ENCODE data around the gene ZMYND10. TPM values are rescaled to one million over a fixed set of nuclear protein-coding genes. Genes with fewer than 3 reads are reported as not detected.

The ZMYND10 gene
- total RNA-seq: 1 to 10 TPM; 2.2 to 3.0 TPM

DNA sequence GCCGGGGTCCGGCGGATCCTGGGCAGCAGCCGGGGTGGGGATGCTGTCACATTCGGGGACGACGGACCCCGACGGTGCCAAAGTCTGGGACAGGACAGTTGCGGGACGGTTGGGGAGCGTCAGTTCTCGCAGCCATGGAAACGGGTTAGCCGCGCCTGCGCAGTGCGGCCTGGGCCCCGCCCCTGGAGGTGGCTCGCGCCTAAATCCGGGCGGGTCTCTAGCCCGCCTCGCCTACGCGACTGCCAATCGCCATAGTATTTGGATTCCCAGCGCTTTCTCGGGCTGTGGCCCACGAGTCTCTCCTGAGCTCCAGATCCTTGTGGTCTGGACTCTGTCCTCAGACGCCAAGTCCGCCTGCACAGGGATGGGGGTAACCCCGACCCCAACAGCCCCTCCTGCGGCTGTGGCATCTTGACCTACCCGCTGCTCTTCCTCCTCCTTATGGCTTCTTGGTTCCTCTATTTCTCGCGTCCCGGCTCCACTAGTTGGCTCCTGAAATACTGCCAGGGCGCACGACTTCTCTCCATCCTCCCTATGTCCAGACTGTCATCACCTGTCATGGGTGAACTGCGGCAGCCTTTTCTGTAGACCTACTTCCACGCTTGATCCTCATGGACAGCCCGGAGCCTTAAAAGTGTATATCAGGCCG, at the start of gene ZMYND10:
Gene ZMYND10 (minus strand): TSS at position 147 of the 649 bp plus-strand sequence. CDS start 153 bp downstream, outside the sequence.

DNA sequence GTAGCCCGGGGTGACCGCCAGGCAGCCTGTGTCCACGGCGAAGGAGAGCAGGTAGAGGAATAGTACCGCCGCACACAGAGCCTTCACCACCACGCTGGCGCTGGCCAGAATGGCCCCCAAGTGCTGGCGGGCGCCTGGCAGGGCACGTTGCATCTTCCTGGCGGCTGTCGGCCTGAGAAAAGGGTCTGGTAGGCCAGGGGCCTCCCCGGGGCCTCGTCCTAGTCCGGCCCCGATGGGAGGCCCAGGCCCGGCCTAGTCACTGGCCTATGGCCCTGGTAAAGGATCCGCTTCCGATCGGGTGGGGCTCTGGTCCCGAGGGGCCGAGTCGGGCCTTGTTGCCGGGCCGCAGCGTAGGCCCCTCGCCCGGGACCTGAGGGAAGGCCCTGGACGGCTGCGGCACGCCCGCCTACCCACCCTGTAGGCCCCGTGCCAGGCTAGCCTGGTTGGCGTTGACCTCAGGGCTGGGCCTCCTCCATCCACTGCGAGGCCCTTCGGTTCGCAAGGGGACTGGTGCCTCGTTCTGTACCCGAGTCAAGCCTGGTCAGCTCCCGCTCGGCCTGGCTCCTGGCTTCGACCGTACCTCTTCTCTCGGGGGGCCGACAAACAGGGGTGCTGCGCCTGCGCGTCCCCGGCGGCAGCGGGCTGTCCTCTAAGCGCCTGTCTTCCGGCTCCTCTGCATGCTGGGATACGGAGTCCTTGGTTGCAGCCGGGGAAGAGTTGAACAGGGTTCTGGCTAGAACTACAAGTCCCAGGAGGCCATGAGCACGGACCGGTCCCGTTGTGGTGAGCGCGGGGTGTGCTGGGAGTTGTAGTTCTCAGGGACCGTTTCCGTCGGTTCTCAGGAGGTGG, 13.6 kb upstream of the ZMYND10 start, which contains the start of gene TMEM115:
Gene TMEM115 (minus strand): TSS at position 611 of the 849 bp plus-strand sequence. CDS start 458 bp downstream, at position 153.

DNA sequence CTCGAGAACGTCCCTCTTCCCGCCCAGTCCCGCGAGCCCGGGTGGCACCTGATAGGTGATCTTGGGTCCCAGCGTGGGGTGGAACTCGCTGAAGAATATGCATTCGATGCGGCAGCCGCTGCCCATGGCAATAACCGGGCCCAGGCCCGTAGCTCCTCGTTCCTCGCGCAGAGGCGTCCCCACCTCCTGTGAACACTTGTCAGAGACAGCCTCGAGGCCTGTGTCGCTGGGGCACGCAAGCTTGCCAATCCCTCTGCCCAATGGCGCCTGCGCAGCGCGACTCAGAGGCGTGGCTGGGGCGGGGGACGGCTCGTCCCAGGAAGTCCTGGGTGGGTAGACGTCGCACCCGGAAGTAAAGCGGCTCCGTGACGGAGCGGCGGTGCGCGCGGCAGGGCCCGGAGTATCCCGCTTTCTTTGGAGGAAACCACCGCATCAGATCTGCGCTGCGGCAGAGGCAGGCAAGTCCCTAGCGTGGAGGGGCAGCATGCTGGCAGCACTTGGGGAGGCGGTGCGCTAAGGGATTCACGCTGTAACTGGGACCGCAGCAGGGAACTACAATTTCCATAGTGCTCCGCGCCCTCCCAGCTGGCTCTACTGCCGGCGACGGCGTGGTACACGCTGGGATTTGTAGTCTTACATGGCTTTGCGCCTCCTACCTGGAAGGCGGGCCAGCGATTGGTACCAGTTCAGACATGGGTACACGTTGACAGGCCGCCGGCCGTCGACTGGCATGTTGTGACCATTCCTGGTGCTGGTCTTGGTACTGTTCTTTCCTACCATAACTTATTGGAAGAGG, 5.2 kb upstream of the ZMYND10 start, which contains the start of the genes CYB561D2 and NPRL2:
Gene CYB561D2 (plus strand): TSS at position 336 of the 796 bp plus-strand sequence. CDS start 572 bp downstream, outside the sequence.
Gene NPRL2 (minus strand): TSS at position 249 of the 796 bp plus-strand sequence. CDS start 123 bp downstream, at position 126.

DNA sequence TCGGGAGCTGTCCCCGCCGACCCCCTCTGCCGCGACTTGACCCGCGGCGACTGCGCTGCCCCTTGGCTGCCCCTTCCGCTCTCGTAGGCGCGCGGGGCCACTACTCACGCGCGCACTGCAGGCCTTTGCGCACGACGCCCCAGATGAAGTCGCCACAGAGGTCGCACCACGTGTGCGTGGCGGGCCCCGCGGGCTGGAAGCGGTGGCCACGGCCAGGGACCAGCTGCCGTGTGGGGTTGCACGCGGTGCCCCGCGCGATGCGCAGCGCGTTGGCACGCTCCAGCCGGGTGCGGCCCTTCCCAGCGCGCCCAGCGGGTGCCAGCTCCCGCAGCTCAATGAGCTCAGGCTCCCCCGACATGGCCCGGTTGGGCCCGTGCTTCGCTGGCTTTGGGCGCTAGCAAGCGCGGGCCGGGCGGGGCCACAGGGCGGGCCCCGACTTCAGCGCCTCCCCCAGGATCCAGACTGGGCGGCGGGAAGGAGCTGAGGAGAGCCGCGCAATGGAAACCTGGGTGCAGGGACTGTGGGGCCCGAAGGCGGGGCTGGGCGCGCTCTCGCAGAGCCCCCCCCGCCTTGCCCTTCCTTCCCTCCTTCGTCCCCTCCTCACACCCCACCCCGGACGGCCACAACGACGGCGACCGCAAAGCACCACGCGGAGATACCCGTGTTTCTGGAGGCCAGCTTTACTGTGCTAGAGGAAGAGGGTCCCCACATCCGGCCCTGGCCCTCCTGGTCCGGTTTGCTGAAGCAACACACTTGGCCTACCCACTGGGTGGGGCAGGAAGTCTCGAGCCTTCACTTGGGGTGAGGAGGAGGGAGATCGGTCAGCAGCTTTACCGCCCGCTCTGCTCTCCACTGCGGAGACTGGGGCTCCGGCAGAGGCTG, 4.8 kb downstream of the ZMYND10 start, which contains the start of gene RASSF1:
Gene RASSF1 (minus strand): TSS at position 389 of the 882 bp plus-strand sequence. CDS start 31 bp downstream, at position 358.

DNA sequence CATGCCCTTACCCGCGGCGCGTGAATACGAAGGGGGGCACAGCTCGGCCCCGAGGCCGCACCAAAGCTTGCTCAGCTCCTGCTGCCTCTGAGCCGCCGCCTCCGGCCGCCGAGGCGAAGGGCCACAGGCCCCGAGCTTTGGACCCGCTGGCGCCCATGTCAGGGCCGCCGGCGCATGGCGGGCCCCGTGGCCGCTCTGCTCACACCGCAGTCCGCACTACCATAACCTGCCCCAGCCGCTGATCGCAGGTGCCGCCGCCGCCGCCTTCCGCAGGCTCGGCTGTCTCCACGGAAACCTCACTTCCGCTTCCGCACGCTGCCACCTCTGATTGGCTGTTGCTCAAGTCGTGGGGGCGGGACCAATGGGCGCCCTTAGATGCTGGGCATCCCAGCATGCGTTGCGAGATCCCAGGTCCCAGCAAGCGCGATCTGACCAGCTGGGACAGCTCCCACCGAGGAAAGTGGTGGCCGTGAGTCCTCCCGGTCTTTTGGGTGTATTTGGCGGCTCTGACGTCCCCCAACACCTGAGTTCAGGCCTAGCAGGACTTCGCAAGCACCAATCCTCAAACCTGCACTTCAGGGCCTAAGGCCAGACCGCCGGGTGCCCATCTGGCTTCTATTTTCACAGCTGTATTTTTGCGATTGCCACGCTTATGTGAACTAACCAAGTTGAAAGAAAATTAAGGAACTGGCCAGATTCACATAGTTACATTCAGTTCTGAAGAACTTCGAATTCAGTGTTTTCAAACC, 17.4 kb downstream of the ZMYND10 start, which contains the start of gene TUSC2:
Gene TUSC2 (minus strand): TSS at position 281 of the 749 bp plus-strand sequence. CDS start 124 bp downstream, at position 157.

DNA sequence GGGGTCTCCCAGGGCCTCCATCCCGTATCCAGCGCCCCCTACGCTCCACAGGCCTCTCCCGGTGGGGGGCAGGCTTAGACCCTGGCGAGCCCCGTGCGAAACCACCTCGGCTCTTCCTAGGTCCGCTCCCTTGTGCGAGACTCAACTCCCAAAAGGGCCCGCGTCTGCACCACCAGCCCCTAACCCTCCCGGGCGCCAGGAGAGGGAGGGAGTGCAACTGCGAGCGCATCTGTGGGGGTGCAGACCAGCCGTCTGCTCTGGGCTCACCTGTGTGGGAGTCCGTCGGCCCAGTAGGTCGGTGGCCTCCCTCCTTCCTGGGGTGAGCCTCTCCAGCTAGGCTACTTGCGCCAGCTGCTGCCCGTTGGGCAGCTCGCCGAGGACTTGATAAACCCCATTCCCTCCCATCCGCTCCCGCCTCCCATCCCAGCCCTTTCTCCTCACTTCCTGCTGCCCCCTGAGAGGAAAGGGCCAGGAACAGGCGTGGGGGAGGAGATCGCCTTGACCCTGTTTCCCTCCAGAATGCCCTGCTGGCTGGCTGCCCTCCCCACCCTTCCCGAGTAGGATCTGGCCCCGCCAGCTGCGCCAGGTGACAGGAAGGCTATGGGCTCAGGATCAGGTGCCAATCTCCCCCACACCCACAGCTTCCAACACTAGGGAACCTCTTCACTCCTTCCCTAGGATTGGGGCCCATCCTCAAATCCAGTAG, 23.0 kb downstream of the ZMYND10 start, which contains the start of gene HYAL2:
Gene HYAL2 (minus strand): TSS at position 360 of the 706 bp plus-strand sequence. CDS start 2,256 bp downstream, outside the sequence.

DNA sequence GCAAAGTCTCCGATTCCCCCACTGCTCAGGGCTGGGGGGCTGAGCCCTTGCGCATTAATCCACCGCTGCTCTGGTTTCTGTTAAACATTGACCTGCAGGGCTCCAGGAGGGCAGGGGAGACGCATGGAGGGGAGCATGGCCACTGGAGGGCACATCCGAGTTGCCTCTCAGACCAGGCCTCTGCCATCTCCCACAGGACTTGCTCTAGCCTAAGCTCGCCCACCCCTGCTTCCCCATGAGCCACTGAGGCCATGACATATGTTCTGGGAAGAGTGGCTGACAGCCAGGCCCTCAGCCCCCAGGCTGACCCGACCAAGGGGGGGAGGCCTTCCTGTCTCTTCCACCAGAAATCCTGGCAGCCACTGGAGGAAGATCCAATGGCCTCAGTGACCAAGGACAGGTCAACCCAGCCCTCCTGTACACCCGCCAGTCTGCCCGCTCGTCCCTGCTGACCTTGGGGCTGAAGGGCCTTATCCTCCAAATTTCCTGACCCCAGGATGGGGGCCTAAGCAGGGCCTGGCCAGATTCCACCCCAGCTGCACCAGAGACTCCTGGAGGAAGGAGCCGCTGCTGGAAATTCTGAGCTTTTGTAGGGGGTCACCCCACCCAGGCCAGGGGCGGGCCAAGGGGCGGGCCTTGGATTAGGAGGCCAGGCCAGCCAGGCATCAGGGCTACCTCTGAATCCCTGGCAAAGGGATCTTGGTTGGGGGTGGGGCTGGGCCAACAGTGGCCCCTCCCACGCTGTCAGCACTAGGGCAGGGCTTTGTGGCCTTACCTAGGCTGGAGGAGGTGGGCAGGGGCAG, 42.3 kb downstream of the ZMYND10 start, which contains the start of gene HYAL1:
Gene HYAL1 (minus strand): TSS at position 562 of the 803 bp plus-strand sequence. CDS start 618 bp downstream, outside the sequence.

DNA sequence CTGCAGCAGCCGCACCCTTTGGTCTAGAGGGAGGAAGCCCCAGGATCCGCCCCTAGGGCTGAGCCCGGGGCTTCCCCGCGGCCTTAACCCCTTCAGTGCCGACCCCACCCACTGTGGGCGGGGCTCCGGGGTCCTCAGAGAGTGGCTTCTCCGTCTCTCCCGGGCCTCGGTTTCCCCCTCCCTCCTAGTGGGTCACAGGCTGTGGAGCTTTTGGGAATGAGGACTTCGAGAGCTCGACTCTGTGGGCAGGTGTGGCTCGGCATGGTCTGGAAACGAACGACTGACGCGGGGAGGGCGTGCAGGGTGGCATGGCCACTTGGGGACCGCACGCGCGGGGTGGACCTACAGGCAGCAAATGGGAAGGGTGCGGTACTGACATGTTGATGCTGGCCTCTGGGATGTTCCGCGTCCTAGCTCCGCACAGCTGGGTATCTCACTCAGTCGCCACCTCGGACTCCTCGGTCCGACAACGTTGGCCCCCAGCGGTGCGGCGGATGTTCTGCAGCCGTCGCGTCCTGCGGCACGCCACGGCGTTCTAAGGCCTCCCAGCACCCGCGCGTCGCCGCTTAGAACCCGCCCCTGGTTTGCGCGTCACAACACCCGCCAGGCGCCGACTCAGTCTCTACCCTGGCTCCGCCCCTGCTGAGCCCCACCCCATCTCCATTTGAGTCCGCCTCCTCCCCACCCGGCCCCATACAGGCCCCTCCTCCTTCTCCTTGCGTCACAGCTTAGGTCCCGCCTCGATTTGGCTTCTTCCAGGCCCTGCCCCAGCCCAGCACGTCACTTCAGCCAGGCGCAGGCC, 46.5 kb downstream of the ZMYND10 start, which contains the start of the genes HYAL3 and NAA80:
Gene HYAL3 (minus strand): TSS at position 570 of the 802 bp plus-strand sequence. CDS start 3,803 bp downstream, outside the sequence.
Gene NAA80 (minus strand): TSS at position 570 of the 802 bp plus-strand sequence. CDS start 1,942 bp downstream, outside the sequence.

DNA sequence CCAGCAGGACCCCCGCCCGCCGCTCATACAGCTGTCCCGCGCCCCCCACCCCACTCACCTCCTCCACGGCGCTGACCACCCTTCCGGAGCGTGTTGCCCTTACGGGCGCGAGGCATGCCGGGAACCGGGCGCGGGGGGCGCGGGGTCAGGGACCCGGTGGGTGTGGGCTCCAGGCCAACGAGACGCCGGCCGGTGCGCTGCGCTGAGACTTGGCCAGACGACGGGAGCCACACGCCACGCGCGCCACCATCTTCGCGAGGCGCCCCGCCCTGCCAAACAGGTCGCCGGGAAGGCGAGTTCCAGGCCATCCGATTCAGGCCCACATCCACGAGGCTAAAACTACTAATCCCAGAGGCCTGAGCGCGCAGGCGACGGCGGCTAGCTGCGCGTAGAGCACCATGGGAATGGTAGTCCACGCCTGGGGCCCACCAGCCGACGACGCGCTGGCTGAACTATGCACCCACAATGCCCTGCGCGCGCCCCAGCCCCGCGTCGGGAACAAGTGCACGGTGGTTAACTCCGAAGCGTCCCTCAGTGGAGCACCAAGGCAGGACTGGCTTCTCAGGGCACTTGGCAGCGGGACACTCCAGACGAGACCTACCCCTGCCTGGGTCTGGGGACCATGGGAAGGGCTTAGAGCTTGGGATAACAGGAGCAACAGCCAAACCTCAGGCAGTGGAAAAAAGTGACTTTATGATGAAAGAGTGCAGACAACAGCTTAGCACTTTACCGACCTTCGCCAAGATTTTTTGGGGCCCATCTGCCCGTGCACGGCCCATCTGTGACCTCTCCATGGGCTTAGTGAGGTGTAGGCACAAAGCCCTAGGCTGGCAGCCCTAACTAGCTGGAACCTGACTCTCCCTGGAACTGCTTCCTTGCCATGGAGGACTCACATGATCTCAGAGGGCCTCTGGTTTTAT, 53.1 kb downstream of the ZMYND10 start, which contains the start of gene IFRD2:
Gene IFRD2 (minus strand): TSS at position 271 of the 920 bp plus-strand sequence. CDS start 155 bp downstream, at position 116.

Other genes starting within 250 kb of the ZMYND10 start
- not detected for gene SEMA3F, start 190.4 kb downstream of the ZMYND10 start, total RNA-seq
- not detected for gene GNAT1, start 154.1 kb downstream of the ZMYND10 start, total RNA-seq
- not detected for gene SLC38A3, start 140.5 kb downstream of the ZMYND10 start, total RNA-seq
- 100 to 1,000 TPM; 372 to 387 TPM for gene GNAI2, start 109.5 kb downstream of the ZMYND10 start, total RNA-seq
- under 1 TPM; 0.30 to 0.34 TPM for gene SEMA3B, start 76.6 kb downstream of the ZMYND10 start, total RNA-seq
- not detected for gene LSMEM2, start 66.6 kb downstream of the ZMYND10 start, total RNA-seq
- gene IFRD2, start 53.3 kb downstream of the ZMYND10 start, total RNA-seq: 10 to 100 TPM; 54.2 to 58.4 TPM
- gene HYAL3, start 46.3 kb downstream of the ZMYND10 start, total RNA-seq: 1 to 10 TPM; 6.3 to 7.0 TPM
- gene NAA80, start 46.3 kb downstream of the ZMYND10 start, total RNA-seq: 10 to 100 TPM; 33.2 to 35.3 TPM
- under 1 TPM; 0.24 to 0.40 TPM for gene HYAL1, start 42.2 kb downstream of the ZMYND10 start, total RNA-seq
- gene HYAL2, start 23.0 kb downstream of the ZMYND10 start, total RNA-seq: 1 to 10 TPM; 4.0 to 6.0 TPM
- gene TUSC2, start 17.5 kb downstream of the ZMYND10 start, total RNA-seq: 10 to 100 TPM; 15.5 TPM
- gene RASSF1, start 4.9 kb downstream of the ZMYND10 start, total RNA-seq: 100 to 1,000 TPM in 1 of 2 experiments, 10 to 100 TPM in 1; 96.2 to 102 TPM
- gene NPRL2, start 5.0 kb upstream of the ZMYND10 start, total RNA-seq: 10 to 100 TPM; 44.2 to 45.0 TPM
- gene CYB561D2, start 5.1 kb upstream of the ZMYND10 start, total RNA-seq: 10 to 100 TPM; 33.7 to 35.8 TPM
- 10 to 100 TPM; 19.0 to 19.8 TPM for gene TMEM115, start 13.8 kb upstream of the ZMYND10 start, total RNA-seq
- gene CACNA2D2, start 157.9 kb upstream of the ZMYND10 start, total RNA-seq: under 1 TPM; 0.60 to 0.63 TPM
- 10 to 100 TPM; 39.0 to 39.2 TPM for gene C3orf18, start 222.0 kb upstream of the ZMYND10 start, total RNA-seq
- gene HEMK1, start 223.8 kb upstream of the ZMYND10 start, total RNA-seq: 10 to 100 TPM; 77.1 to 80.0 TPM